BJ (cell line): ENCODE results near the gene CEP112. TPM values are rescaled to one million over a fixed set of nuclear protein-coding genes. Genes with fewer than 3 reads are reported as not detected.

Experiments used
- CTCF ChIA-PET: fragments of 350-600 bp; formaldehyde crosslinking; extraction: SDS; loops from one replicate; lab custom pipeline; 2021; ENCODE audit warnings: antibody characterized with exemption, inconsistent platforms; lab: Yijun Ruan, JAX
- POLR2A ChIA-PET: fragments of 300-600 bp; sonication (Branson Sonifier 250); formaldehyde crosslinking; extraction: SDS; loops from one replicate; lab custom pipeline; 2021; ENCODE audit warnings: antibody characterized with exemption; lab: Charles Lee
- DNase-seq: peaks from one replicate; pipeline ENCODE4 v3.0.0-alpha.2; 2011; ENCODE audit warnings: low read depth
- H3K27me3 ChIP-seq: 2 replicates; pipeline ENCODE4 v1.6.0; 2011; ENCODE audit warnings: low read length; ENCODE audit not compliant: control insufficient read depth, insufficient read depth
- H3K36me3 ChIP-seq: 2 replicates; pipeline ENCODE4 v1.5.1; 2011; ENCODE audit warnings: low read length; ENCODE audit not compliant: control insufficient read depth, insufficient read depth
- H3K4me3 ChIP-seq: 2 replicates; pipeline ENCODE4 v1.5.1; 2011; ENCODE audit warnings: low read depth, mild to moderate bottlenecking, control low read depth, low read length
- polyA plus RNA-seq: library from polyadenylated mRNA; depleted of rRNA; stranded (reverse); fragments of >200 nt; gene quantifications from 2 replicates; pipeline ENCODE4 v1.2.3, GENCODE V29; 2011
- TF ChIP-seq, protein P1 (sequence below): IDR thresholded peaks from 2 replicates; pipeline ENCODE4 v1.5.1; 2011; ENCODE audit warnings: low read depth, mild to moderate bottlenecking, control low read depth, inconsistent platforms, low read length, moderate library complexity; ENCODE audit not compliant: insufficient read depth

Gene CEP112
- polyA plus RNA-seq, 1 experiment: 3.3 TPM

DNA sequence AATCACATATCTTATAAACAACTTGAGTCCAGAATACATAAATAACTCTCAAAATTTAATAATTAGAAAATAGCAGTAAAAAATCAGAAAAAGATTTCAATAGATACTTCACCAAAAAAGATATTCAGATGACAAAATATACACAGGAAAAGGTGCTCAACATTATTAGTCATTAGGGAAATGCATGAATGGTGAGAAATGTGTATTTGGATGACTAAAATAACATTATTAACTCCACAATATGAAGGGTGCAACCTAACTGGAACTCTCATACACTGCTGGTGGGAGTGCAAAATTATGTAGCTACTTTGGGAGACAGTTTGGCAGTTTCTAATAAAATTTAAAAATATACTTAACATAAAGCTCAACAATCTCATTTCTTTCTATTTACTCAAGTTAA lies 368.2 kb downstream of the CEP112 start:
- POLR2A ChIA-PET: no interaction called here
- DNase-seq: no peak
- CTCF ChIA-PET: no interaction called here
- Histone ChIP-seq H3K27me3 (no peaks in the 10 kb centered on the region), H3K4me3 (no peak overlapping the region), H3K36me3 (no peaks in the 10 kb centered on the region)
- TF ChIP-seq, protein P1, sequence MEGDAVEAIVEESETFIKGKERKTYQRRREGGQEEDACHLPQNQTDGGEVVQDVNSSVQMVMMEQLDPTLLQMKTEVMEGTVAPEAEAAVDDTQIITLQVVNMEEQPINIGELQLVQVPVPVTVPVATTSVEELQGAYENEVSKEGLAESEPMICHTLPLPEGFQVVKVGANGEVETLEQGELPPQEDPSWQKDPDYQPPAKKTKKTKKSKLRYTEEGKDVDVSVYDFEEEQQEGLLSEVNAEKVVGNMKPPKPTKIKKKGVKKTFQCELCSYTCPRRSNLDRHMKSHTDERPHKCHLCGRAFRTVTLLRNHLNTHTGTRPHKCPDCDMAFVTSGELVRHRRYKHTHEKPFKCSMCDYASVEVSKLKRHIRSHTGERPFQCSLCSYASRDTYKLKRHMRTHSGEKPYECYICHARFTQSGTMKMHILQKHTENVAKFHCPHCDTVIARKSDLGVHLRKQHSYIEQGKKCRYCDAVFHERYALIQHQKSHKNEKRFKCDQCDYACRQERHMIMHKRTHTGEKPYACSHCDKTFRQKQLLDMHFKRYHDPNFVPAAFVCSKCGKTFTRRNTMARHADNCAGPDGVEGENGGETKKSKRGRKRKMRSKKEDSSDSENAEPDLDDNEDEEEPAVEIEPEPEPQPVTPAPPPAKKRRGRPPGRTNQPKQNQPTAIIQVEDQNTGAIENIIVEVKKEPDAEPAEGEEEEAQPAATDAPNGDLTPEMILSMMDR: no peak

DNA sequence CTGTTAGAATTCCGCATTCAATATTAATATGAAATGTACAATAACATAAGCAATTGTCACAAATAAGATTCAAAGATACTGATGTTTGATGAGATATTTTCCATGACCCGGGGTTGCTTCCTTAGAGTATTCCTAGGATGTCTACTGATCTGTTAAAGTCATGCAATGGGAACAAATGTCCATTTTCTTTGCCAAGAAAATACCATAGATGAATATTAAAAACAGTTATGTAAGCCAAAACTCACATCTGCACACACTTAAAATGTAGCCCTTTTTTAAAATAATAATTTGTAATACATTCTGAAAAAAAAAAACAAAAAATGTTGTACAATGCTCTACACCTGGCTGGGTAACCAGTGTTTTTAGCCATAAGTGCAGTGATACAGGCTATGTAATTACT lies 371.1 kb downstream of the CEP112 start:
- Histone ChIP-seq H3K4me3 (no peak overlapping the region), H3K27me3 (no peaks in the 10 kb centered on the region), H3K36me3 (no peaks in the 10 kb centered on the region)
- DNase-seq: no peak
- POLR2A ChIA-PET: no interaction called here
- TF ChIP-seq, protein P1: no peak
- CTCF ChIA-PET: no interaction called here

DNA sequence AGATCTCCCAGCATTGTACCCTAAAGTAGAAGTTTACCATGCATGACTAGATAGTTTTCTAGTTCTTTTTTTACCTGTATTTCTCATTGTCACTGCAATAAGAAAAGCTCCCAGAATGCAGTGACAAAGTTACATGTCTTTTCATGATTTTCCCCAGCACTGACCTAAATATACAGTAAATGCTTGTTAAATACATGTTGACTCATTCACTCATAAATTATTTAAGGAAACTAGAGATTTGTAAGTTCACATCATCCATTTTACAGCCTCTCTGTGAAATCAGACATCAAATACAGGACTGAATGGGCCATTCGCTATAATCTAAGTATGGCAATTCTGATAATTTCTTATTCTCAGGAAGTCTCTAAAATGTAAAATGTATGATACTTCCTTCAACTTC lies 371.6 kb downstream of the CEP112 start:
- Histone ChIP-seq H3K27me3 (no peaks in the 10 kb centered on the region), H3K4me3 (no peak overlapping the region), H3K36me3 (no peaks in the 10 kb centered on the region)
- ChIA-PET CTCF (no interaction called here), POLR2A (no interaction called here)
- no peak for DNase-seq
- TF ChIP-seq, protein P1: no peak

DNA sequence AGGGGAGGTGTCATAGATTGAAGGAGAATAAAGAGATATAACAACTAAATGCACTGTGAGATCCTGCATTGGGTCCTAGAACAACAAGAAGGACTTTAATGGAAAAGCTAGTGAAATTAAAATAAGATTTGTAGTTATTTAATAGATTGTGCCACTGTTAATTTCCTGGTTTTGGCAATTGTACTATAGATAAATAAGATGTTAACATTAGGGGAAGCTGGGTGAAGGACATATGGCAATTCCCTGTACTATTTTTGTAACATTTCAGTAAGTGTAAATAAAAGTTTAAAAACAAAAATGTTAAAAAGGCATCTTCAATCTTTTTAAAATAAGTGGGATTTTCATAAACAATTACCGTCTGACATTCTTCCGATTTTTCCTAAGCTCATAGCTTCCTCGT lies 372.1 kb downstream of the CEP112 start:
- CTCF ChIA-PET: no interaction called here
- no peaks in the 10 kb centered on the region for H3K36me3 ChIP-seq
- DNase-seq: no peak
- H3K4me3 ChIP-seq: no peak overlapping the region
- TF ChIP-seq, protein P1: no peak
- POLR2A ChIA-PET: no interaction called here
- H3K27me3 ChIP-seq: no peaks in the 10 kb centered on the region

DNA sequence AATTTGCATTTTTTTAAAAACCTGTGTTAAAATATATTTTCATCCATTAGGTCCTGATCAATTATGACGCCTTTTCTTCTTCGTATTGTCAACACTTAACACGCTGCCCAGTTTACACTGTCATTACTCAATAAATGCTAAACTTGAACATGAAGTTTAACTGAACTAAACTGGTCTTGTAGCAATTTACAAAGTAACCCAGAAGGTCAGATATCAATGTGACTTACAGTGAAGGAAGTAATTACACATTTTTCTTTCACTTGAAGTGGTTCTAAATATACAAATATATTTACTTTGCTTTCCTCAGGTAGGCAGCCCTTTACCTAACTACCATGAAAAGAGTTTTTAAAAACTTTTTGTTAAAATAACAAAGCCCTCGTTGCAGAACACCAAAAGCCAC lies 374.0 kb downstream of the CEP112 start:
- POLR2A ChIA-PET: no interaction called here
- TF ChIP-seq, protein P1: no peak
- Histone ChIP-seq H3K27me3 (no peaks in the 10 kb centered on the region), H3K4me3 (no peak overlapping the region), H3K36me3 (no peaks in the 10 kb centered on the region)
- DNase-seq: no peak
- CTCF ChIA-PET: interaction anchor here (1.0 kb wide), 1 partner anchor 10 kb away, joined by 3 read pairs; no protein-coding TSS in a partner anchor
